Thyroid gland (tissue), 4 donors: ENCODE data around the gene MIDN.

Source experiments
- CTCF ChIP-seq, 6 experiments: fragments of 200-600 bp in 3 of 6; fragments of 450-650 bp in 3 of 6; sonication (generic) in 3 of 6; IDR thresholded peaks; one replicate each; pipeline ENCODE4 v1.5.1; 2016 to 2019; ENCODE audit warnings: antibody characterized with exemption in 6 of 6, mild to moderate bottlenecking in 2 of 6, inconsistent platforms in 1 of 6, moderate library complexity in 1 of 6
- POLR2A ChIP-seq, 2 donors: fragments of 450-650 bp; IDR thresholded peaks; one replicate each; pipeline ENCODE4 v1.6.1; 2017; ENCODE audit warnings: antibody characterized with exemption in 2 of 2, mild to moderate bottlenecking in 2 of 2, moderate library complexity in 1 of 2

DNA sequence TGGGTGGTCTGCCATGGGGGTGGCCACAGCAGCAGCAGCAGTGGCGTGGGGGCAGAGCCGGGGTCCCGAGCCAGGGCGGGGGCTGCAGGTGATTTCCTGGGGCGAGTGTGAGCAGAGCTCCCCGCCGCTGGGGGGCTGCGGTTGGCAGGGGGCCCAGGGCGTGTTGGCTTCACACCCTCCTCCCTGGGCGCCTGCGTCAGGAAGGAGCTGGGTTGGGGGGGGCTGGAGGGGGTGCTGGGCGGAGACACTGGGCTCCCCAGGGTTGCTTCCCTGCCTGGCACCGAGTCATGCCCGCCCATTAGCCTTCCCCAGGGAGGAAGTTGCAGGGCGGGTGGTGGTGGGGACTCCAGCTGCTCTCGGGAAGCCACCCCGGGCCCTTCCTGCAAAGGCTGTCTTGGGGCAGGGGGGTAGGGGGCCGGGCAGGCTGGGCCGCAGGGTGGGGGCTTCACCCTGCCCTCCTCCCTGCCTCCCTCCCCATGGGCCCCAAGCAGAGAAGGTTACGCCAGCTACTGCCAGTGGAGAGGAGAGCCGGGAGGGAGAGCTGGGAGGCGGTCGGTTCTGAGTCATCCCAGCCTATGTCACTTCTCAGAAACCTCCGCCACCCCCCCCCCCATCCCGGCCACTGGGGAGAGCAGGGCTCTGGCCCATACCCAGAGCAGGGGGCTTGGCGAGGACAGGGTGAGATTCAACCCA is 4.6 kb downstream of the MIDN start:
- TF ChIP-seq CTCF (IDR thresholded peaks at IDR 0.05) (no peak), POLR2A (IDR thresholded peaks at IDR 0.05) (no peak)
